SKM-1 treated with dmso at 0.1 percent for 144 hours (cell line): ENCODE measurements around the gene GPR27.

ENCODE experiments used
- DNase-seq: peaks from one replicate; lab custom pipeline; 2025; ENCODE audit not compliant: unreplicated experiment; lab: John Stamatoyannopoulos, UW

Gene GPR27

GRCh38 chr3:71732637-71733036 is 21.0 kb upstream of the GPR27 start:
- DNase-seq = no peak

- DNase-seq = no peak
These were observed 20.3 kb upstream of the GPR27 start for GRCh38 chr3:71733319-71733718.

- no peak for DNase-seq
These were observed 18.8 kb upstream of the GPR27 start for GRCh38 chr3:71734881-71735280.

- DNase-seq = no peak
These were observed 11.0 kb upstream of the GPR27 start for GRCh38 chr3:71742621-71743020.

DNA sequence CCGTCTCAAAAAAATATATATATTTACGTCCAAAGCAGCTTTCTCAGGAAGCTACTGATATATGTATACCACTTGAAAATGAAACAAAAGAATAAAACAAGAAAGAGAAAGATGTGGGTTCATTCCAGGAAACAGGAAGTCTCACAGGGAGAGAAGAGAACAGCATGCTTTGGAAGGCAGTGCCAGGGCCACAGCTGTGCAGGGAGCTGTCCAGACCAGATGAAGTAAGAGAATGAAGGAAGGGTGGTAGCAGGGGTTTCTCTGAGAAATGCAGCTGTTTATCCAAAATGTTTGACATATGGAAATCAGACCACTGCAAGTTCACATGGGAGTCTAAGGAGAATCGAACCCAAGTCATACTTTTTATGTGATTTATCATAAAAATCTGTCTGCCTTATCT is 8.9 kb upstream of the GPR27 start:
- no peak for DNase-seq

- DNase-seq = no peak
These were observed 2.1 kb upstream of the GPR27 start for GRCh38 chr3:71751602-71752001.

DNA sequence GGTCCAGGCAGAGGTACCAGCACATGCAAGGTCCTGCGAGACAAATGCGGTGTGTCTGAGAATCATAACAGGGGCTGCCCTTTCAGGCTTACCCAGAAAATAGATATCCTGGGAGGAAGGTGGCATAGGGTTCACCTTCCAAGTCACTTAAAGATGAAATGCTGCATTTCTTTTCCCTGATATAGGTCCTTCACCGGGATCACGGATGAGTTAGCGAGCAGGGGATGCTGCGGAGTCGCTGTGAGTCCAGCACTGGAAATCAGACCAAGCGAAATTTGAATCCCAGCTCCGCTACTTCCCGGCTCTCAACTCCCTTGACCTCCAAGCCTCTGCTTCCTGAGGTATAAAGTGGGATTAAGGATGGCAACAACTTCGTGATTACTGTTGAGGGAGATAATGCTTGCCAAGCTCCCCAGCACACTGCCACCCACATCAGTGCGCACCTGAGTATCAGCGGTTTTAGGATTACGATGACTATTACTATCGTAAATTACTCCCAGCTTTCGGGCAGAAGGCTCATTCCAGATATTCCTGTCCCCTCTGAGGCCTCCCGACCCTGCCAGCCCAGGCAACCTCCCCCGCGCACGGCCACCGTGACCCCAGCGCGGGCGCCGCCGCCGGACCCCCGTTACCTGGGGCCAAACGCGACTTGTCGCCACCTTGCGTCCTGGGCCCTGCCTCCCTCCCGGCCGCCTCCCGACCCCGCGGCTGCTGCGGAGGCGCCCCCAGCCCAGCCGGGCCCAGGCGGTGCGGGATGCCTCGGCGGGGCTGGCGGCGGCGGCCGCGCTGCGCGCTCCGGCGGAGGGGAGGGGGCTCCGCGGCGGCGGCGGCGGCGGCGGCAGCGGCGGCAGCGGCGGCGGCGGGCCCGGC is 589 bp upstream of the GPR27 start:
- no peak for DNase-seq

DNA sequence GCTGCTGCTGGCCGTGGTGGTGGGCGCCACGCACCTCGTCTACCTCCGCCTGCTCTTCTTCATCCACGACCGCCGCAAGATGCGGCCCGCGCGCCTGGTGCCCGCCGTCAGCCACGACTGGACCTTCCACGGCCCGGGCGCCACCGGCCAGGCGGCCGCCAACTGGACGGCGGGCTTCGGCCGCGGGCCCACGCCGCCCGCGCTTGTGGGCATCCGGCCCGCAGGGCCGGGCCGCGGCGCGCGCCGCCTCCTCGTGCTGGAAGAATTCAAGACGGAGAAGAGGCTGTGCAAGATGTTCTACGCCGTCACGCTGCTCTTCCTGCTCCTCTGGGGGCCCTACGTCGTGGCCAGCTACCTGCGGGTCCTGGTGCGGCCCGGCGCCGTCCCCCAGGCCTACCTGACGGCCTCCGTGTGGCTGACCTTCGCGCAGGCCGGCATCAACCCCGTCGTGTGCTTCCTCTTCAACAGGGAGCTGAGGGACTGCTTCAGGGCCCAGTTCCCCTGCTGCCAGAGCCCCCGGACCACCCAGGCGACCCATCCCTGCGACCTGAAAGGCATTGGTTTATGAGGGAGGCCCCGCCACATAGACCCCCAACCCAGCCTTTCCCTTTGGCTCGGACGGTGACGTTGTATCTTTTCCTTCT is 1.1 kb downstream of the GPR27 start:
- no peak for DNase-seq

GRCh38 chr3:71758091-71758490 is 4.4 kb downstream of the GPR27 start:
- no peak for DNase-seq

DNA sequence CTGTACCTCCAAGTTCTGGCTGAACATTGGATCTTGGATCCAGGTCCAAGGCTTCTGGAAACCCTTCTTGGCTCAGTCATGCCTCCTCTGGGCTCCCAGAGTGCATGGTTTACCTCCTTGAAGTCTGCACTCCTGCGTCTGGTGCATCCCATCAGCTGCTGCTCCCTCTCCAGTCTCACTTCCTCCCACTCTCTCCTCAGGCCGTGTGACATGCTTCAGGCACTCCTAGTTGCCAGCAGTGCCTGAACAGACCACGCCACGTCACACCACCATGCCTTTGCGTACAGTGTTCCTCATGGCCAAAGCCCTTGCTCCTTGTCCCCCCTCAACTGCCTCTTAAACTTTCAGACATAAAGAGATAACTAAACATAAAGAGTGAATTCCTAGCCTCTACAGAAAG is 5.7 kb downstream of the GPR27 start:
- DNase-seq = no peak

DNA sequence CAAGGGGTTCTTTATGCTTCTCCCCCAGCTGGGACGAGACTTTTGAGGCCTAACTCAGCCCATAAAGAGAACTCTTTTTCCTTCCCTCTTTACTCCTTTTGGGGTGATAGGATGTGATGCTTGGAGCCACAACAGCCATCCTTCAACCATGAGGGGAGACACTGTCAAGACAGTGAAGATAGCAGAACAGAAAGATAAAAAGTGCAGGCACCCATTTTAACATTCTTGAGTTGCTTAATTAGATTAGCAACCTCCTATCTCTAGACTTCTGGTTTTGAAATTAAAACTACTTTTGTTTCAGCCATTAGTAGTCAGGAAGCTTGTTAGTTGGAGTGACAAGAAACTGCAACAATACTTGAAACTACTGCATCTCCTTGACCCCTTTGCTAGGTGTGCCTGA is 6.5 kb downstream of the GPR27 start:
- no peak for DNase-seq

DNA sequence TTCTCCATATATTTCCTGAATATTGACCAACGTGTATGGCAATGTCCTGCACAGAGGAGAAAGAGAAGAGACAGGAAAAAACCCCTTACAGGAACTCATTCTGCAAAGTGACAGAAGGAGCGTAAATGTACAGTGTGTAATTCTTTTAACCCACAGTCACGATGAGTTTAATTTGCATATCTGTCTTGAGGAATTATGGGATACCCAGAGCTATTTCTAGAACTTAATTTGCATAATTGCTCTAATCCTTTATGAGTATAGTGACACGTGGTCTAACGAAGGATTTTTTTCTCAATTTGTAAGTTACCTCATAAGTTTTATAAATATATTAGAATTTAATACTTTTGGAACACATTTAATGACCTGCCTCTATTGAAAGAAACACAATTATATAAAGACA is 9.8 kb downstream of the GPR27 start:
- DNase-seq = no peak

- no peak for DNase-seq
These were observed 17.5 kb downstream of the GPR27 start for GRCh38 chr3:71771126-71771525.

DNA sequence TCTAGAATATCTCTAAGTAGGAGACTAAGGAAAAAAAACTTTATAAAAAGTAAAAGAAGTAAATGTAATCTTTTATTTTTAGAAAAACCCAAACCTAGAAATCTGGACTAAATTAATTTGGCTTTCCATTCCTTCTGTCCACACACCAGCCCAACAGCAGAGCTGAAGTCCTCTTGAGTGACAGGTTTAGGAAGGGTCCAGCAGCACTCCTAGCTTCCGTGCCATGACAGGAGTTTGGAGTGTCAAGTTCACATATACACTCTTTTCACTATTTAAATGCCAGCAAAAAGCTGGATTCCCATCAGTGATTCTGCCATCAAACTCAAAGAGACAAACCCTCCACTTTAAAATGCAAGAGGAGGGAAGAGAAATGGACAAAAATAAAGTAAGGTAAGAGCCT is 18.2 kb downstream of the GPR27 start:
- DNase-seq = no peak

DNA sequence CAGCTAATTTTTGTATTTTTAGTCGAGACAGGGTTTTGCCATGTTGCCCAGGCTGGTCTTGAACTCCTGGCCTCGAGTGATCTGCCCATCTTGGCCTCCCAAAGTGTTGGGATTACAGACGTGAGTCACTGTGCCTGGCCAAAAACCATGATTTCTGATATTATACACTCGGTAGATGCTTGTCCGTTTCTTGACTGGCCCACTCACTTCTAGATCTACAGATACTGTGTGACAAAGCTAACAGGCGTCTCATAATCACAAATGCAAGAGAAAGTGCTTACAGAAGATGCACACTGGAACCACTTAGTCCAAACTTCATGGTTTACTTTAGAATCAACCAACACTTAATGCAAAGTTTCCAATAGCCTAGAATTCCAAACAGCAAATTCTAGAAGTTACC is 22.9 kb downstream of the GPR27 start:
- no peak for DNase-seq

- DNase-seq = no peak
These were observed 24.7 kb downstream of the GPR27 start for GRCh38 chr3:71778353-71778752.

DNA sequence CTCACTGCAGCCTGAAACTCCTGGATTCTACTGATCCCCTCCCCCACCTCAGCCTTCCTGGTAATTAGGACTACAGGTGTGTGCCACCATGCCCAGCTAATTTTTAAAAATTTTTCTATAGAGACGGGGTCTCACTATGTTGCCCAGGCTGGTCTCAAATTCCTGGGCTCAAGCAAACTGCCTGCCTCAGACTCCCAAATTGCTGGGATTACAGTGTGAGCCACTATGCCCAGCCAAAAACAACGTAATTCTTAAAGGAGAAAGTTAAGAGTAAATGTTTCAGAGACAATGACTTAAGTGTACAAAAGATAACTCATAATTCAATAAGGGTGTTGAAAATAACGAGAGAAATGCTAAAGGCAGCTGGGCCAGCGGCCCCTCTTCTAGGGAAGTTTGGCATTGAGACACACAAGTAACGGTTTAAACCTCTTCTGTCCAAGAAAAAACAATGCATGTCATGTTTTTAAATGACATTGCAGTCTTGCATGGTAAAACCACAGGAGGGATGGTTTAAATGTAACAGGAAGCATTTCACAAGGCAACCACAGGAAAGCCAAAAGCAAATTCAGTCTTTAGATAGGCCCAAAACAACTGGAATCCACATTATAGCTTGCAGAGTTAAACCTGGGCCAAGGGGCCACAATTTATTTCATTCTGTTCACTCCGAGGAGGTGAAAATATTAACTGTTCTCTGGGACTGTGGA is 26.2 kb downstream of the GPR27 start:
- peak; percentile 97 for DNase-seq

DNA sequence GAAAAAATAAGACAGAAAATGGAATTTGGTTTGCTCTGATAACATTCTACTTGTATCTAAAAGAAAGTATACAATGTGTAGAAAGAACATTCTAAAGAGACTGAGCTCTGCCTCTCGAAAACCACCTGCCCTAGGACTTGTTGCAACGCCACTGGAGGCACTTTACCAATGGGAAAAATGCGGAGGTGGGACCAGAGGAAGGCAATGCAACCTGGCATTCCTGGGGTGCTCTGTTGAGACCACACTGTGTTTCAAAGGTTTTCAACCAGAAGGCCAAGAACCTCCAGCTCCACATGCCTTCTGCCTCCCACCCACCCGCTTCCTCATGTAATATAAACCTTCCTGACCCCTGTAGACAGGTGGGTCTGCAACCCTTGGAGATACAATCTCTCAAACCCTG is 26.8 kb downstream of the GPR27 start:
- DNase-seq = no peak

DNA sequence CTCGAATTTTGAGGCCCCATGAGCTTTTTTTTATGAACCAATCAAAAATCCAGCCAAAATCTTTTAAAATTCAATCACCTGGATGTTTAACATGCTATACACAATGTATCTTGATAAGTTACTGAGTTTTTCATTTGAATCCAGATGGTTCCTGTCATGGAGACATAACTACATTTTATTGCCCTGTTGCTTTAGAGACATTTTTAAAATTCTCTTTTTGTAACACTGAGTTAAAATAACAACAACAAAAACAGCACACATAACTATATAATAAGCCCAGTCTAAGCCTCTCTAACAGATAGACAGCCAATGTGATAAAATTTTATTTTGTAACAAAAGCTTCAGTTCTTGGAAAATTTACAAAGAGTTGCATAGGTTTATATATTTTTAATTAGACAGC is 29.5 kb downstream of the GPR27 start:
- DNase-seq = no peak

DNA sequence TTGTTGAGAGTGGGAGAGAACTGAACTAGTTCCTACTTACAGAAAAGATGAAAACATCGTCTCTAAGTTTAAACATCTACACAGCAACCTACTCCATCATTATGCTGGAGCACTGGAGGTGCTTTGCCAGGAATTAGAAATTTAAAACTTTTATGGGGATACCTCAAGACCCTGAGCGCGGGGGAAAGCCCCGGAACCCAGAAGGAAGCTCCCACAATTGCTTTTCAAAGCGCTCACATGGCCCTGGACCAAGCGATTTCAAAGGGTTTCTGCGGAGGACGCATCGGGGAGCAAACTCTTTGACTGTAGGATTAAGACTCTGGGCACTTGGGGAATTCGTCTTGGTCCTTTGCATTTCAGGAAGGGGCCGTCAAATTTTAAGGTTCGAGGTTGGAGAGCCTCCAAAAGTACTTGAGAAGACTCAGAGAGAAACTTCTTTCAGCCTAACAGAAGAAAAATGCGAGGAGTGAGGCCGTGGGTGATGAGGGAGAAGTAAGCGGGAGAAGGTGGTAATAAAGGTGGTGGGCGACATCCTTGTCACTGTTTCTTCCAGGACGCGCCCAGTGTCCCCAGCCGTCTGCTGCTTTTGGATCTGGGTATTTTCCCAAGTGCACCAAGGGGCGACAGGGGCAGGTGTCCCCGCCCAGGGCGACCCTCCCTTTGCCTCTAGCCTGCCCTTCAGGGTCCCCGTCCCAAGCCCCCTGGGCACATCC is 30.7 kb downstream of the GPR27 start:
- no peak for DNase-seq

- no peak for DNase-seq
These were observed 31.4 kb downstream of the GPR27 start, which contains the start of gene PROK2 for GRCh38 chr3:71784914-71785531. Gene PROK2 (minus strand): TSS chr3:71785148. CDS start chr3:71785052, 96 bp downstream.
